ENCODE results near the gene ASPM. TPM values are rescaled to one million over a fixed set of nuclear protein-coding genes. Genes with fewer than 3 reads are reported as not detected.

The ASPM gene
- polyA plus RNA-seq, 1 donor (not counting 4 experiments of a cell fraction or from before 2014, with no cell fraction given) = 10.0 TPM

DNA sequence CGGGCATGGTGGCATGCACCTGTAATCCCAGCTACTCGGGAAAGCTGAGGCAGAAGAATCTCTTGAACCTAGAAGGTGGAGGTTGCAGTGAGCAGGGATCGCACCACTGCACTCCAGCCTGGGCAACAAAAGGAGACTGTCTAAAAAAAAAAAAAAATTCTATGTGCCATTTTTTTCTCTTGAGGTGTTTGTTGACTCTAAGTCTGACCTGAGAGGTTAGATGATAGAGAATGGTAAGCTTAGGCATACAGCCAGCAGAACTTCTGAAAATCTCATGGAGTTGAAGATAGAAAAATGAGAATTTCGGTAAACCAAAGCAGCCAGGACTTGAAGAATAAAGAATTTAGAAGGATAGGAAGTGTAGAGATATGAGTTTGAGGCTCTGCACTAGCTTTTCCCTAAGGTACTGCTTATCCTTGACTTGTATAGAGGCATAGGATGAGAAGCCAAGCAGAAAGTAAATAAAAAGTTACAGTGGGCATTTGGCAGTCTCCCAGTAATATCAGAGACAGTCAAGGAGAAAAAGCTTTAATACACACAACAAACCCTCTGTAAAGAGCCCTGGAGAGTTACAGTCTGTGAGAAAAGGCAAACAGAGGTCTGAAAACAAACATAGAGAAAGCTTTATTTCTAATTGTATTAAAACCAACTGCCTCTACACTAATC lies 103.7 kb downstream of the ASPM start:
- TF ChIP-seq, protein P1, sequence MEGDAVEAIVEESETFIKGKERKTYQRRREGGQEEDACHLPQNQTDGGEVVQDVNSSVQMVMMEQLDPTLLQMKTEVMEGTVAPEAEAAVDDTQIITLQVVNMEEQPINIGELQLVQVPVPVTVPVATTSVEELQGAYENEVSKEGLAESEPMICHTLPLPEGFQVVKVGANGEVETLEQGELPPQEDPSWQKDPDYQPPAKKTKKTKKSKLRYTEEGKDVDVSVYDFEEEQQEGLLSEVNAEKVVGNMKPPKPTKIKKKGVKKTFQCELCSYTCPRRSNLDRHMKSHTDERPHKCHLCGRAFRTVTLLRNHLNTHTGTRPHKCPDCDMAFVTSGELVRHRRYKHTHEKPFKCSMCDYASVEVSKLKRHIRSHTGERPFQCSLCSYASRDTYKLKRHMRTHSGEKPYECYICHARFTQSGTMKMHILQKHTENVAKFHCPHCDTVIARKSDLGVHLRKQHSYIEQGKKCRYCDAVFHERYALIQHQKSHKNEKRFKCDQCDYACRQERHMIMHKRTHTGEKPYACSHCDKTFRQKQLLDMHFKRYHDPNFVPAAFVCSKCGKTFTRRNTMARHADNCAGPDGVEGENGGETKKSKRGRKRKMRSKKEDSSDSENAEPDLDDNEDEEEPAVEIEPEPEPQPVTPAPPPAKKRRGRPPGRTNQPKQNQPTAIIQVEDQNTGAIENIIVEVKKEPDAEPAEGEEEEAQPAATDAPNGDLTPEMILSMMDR (optimal IDR thresholded peaks at IDR 0.05 in 1 of 3, IDR thresholded peaks at IDR 0.05 in 1 of 3, conservative IDR thresholded peaks at IDR 0.05 in 1 of 3; ENCODE audit: extremely low read depth in 1 of 3, insufficient read depth in 2 of 3, low read length in 3 of 3) = no peak
- TF ChIP-seq EZH2 (IDR thresholded peaks at IDR 0.05; ENCODE audit: low read length) = no peak
- no peaks in the 10 kb centered on the region for H3K36me3 ChIP-seq (ENCODE audit: control insufficient read depth in 2 of 2, extremely low read depth in 1 of 2, insufficient read depth in 2 of 2, low read length in 2 of 2)
- FAIRE-seq = no peak
- H2AFZ ChIP-seq (ENCODE audit: control insufficient read depth, low read length) = no peak overlapping the region
- no peak overlapping the region for H3K4me3 ChIP-seq (ENCODE audit: control insufficient read depth in 2 of 3, extremely low read depth in 1 of 3, insufficient read depth in 2 of 3, low read depth in 1 of 3, low read length in 3 of 3)
- H3K27me3 ChIP-seq (ENCODE audit: control insufficient read depth, extremely low read depth, insufficient read depth, low read length) = no peaks in the 10 kb centered on the region
- dilution Hi-C loops (cut with MboI; ENCODE audit: extremely low pct_ligation_motif_present, low sequenced_read_pairs) = no loop called here
- no peak overlapping the region for H3K9ac ChIP-seq (ENCODE audit: control insufficient read depth, extremely low read depth, insufficient read depth, low read length)
- no peaks in the 10 kb centered on the region for H3K9me1 ChIP-seq (ENCODE audit: control insufficient read depth, extremely low read depth, insufficient read depth, low read length)
- peaks cover 2% of the 10 kb centered on the region for H3K4me1 ChIP-seq (ENCODE audit: control insufficient read depth, extremely low read depth, insufficient read depth, low read length)
- H3K27ac ChIP-seq (ENCODE audit: control insufficient read depth, insufficient read depth, low read length) = no peak overlapping the region
- no peaks in the 10 kb centered on the region for H4K20me1 ChIP-seq (ENCODE audit: control insufficient read depth, extremely low read depth, insufficient read depth, low read length)
- no peak overlapping the region for H3K4me2 ChIP-seq (ENCODE audit: control insufficient read depth, extremely low read depth, insufficient read depth, low read depth, low read length)
- no peaks in the 10 kb centered on the region for H3K79me2 ChIP-seq (ENCODE audit: control insufficient read depth, insufficient read depth, low read length)
- no peaks in the 10 kb centered on the region for H3K9me3 ChIP-seq (ENCODE audit: control insufficient read depth, low read depth, low read length)
- no peak for DNase-seq (ENCODE audit: low read depth, low spot score)

DNA sequence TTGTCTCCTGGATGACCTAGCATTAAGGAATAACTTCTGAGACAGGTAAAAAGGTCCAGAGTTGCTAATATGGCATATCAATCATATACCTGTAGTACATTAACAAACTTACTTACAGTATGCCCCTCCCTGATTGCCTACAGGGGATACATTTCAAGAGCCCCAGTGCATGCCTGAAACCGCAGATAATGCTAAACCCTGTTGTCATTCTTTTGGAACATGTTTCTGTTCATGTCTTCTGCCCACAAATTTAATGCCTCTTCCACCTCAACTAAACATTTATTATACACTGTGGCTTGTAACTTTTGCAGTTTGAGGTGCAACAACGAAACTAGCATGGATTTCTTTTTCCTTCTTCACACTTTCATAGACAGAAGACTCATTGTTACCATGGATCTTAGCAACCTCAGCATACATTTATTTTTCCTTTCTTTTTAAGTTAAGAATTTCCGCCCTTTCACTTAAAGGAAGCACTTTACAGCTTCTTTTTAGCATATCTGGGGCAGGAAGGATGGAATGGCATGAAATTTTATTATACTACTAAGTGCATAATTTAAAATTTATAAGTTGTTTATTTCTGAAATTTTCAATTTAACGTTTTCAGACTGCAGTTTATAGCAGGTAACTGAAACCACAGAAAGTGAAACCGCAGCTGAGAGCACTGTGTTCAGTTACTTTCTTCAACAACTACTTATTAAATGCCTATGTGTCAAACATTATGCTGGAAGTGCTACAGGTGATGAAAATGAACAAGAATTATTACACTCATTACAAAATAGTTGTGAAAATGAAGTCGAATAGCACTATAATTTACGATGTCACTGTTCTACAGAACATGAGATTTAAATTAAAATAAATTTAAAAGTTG lies 104.7 kb downstream of the ASPM start:
- DNase-seq (ENCODE audit: low read depth, low spot score) (no peak), FAIRE-seq (peak; percentile 52)
- Histone ChIP-seq H3K36me3 (ENCODE audit: control insufficient read depth in 2 of 2, extremely low read depth in 1 of 2, insufficient read depth in 2 of 2, low read length in 2 of 2) (no peaks in the 10 kb centered on the region), H2AFZ (ENCODE audit: control insufficient read depth, low read length) (peak overlapping the region; percentile 36), H3K27ac (ENCODE audit: control insufficient read depth, insufficient read depth, low read length) (no peak overlapping the region), H3K9ac (ENCODE audit: control insufficient read depth, extremely low read depth, insufficient read depth, low read length) (no peak overlapping the region), H3K4me1 (ENCODE audit: control insufficient read depth, extremely low read depth, insufficient read depth, low read length) (peaks cover 2% of the 10 kb centered on the region), H3K79me2 (ENCODE audit: control insufficient read depth, insufficient read depth, low read length) (no peaks in the 10 kb centered on the region), H3K9me3 (ENCODE audit: control insufficient read depth, low read depth, low read length) (no peaks in the 10 kb centered on the region), H3K9me1 (ENCODE audit: control insufficient read depth, extremely low read depth, insufficient read depth, low read length) (no peaks in the 10 kb centered on the region), H3K27me3 (ENCODE audit: control insufficient read depth, extremely low read depth, insufficient read depth, low read length) (no peaks in the 10 kb centered on the region), H3K4me2 (ENCODE audit: control insufficient read depth, extremely low read depth, insufficient read depth, low read depth, low read length) (no peak overlapping the region), H4K20me1 (ENCODE audit: control insufficient read depth, extremely low read depth, insufficient read depth, low read length) (no peaks in the 10 kb centered on the region), H3K4me3 (ENCODE audit: control insufficient read depth in 2 of 3, extremely low read depth in 1 of 3, insufficient read depth in 2 of 3, low read depth in 1 of 3, low read length in 3 of 3) (no peak overlapping the region)
- dilution Hi-C loops (cut with MboI; ENCODE audit: extremely low pct_ligation_motif_present, low sequenced_read_pairs) = no loop called here
- no peak for TF ChIP-seq EZH2 (IDR thresholded peaks at IDR 0.05; ENCODE audit: low read length)
- TF ChIP-seq, protein P1 (optimal IDR thresholded peaks at IDR 0.05 in 1 of 3, IDR thresholded peaks at IDR 0.05 in 1 of 3, conservative IDR thresholded peaks at IDR 0.05 in 1 of 3; ENCODE audit: extremely low read depth in 1 of 3, insufficient read depth in 2 of 3, low read length in 3 of 3) = no peak
